Stimulated activated CD4-positive, alpha-beta T cell treated with anti-CD3 and anti-CD28 coated beads, Interleukin-15, amount 100 ng/mL, for 24 hours (primary cell): ENCODE measurements around the gene NALCN.
A peak's percentile ranks its signal among the peaks of the same experiment; 100 is the strongest.
"Not testable (repeated sequence)": the region's sequence is repeated elsewhere in the genome, so short reads cannot be mapped to it uniquely, and the experiment has no call there.

Experiments
- DNase-seq: peaks from one replicate; pipeline ENCODE4 v3.0.0-alpha.2; 2020

NALCN gene

DNA sequence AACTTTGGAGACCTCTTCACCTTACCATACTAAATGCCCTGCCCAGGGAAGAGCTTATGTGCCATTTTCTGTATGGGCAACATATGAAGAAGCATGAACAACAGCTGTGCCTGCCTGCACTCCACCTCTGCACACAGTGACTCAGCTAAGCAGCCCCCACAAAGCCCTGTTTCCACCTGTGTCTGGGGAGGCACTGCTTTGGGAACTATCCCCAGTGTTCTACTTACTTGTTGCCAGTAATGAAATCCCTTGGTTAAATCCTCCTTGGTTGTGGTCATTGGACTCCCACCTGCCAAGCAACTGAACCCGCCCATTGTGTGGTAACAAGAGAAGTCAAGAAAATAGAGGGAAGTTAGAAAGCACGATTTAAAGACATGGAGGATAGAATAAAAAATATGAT lies 84.6 kb downstream of the NALCN start:
- DNase-seq, result no peak

DNA sequence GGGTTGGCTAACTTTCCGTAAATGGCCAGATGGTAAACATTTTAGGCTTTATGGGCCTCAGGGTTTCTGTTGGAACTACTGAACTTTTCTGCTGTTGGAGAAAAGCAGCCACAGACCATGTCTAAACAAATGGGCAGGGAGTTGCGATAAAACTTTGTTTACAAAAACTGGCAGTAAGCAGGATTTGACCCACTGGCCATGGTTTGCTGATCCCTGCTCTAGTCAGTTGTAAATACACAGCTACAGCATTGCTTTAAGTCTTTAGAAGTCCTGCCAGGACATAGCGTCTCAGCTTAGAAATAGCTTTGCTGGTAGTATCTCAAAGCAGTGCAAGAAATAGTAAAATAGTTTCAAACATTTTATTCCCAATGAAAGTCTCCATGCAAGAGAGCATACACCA lies 88.4 kb downstream of the NALCN start:
- DNase-seq, result no peak

DNA sequence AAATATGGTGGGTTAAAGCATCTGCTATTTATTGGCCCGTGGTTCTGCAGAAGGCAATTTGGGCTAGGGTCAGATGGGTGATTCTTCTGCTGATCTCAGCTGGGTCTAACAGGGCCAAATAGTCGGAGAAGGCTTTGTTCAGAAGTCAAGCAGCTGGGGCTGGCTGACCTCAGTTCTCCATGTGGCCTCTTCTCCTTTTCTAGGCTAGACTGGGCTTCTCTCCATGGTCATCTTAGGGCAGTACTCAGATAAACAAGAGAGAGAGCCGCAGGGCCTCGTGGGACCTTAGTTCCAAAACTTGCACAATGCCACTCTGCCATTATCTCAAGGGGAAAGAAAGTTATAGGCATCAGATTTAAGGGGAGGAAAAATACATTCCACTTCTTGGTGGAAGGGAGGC lies 89.6 kb downstream of the NALCN start:
- no peak for DNase-seq

DNA sequence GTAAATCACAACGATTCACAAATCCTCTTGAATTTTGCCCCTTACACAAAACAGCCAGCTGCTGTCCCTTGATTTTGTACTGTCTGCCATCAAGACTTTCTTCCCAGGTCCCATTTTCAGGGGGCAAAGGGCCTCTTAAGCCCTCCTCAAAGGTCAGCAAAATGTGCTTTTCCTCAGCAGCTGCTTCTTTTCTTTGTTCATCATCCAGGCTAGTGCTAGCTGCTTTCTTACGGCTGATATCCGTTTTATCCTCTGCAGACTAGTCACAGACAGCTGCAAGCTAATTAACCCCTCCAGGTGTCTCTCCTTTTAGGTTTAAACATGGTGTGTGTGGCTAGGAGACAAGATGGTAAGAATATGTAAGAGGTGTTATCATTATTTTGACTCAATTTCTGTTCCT lies 90.9 kb downstream of the NALCN start:
- DNase-seq, result no peak

DNA sequence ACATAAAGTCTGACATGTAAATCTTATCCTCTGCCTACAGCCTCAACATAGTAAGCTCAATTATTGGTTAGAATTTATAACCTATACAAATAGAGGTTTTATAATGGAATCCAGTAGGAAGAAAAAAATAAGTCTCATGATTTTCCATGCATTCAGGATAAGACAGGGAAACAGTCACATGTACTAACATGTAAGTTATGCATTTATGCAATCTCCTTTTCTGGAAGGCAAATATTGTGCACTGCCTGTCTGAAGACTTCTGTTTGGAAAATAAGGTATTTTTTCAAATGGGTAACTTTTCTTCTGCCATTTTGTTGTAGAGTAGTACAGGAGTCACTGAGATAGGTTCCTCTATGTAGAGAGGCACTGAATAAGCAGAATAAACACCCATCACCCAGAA lies 92.7 kb downstream of the NALCN start:
- no peak for DNase-seq

DNA sequence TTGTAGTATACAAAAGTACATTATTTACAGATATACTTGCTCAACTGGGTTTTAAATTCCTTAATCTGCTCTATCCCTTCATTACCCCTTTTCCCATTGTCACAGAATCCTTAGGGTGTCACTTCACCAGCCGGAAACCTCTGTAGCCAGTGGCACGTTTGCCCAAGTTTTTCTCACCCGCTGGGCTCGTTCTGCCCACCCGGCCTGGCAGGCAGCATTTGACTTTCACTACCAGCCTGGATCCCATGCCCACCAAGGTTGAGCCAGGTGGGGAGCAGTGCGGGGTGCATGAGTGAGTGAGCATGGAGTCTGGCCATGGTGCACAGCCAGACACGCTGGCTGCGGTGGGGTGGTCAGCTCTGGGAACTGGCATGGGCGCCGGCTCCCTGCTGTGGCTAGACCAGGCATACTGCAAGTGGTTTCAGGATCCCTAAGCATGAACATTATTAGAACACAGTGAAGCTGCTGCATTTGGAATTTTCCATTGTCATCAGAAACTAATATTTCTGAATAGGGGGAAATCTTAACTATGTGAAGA lies 98.3 kb downstream of the NALCN start:
- DNase-seq, result no peak

DNA sequence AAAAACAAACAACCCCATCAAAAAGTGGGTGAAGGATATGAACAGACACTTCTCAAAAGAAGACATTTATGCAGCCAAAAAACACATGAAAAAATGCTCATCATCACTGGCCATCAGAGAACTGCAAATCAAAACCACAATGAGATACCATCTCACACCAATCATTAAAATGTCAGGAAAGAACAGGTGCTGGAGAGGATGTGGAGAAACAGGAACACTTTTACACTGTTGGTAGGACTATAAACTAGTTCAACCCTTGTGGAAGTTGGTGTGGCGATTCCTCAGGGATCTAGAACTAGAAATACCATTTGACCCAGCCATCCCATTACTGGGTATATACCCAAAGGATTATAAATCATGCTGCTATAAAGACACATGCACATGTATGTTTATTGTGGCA lies 102.8 kb downstream of the NALCN start:
- DNase-seq, result not testable (repeated sequence)

DNA sequence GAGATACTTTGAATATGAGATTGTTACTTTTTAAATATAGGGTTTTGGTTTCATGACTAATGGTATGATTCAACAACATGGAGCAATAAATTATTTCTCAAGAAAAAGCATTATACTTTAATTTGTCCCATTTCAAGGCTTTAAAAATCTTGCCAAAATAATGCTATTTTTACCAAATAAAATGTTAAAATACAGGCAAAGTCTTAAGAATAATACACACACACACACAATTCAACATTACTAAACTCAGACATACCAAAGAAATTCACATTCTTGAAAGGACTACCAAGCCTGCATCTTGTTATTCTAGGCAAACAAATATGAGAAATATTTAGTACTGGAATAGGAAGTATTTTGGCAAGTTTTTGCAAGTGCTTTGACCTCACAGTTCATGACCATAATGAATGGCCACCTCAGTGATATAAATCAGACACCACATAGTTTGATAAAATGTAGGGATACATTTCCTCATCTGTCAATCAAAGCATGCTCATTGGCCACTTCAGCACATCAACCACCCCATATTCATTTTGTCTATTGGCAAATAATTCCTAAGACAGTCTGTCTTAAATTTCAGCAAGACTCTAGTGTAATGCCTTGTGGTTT lies 107.2 kb downstream of the NALCN start:
- DNase-seq, result no peak

DNA sequence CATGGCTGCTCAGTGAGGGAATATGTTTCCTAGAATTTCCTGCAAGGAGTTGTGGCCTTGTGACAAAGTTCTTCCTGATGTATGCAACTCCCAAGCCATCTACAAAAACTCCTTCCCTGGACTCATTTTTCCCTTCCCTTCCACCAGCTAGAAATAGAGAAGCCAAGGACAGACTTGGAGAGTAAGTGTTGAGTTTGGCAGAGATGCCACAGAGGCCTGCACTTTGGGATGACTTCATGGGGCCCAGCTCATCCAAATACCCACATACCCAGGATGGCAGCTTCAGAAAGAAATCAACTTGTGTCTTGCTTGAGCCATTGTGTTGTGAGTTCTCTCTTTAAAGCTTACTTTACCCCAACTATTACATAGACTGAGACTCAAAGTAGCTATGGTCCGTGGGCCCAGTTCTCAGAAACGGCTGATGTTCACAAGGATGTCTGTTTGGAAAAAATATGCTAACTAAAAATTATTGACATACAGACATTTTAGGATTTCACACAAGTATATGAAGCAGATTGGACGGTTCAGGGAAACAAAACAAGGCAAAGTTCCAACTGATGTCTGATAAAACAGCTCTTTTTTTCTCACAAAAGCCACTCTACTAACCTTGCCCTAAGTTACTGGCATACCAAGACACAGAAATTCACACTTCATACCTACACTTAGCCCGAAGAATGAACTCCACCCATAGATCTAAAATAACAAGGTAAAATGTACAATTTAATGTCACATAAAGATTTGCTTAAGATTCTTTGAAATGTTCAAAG lies 107.9 kb downstream of the NALCN start:
- DNase-seq, result no peak

DNA sequence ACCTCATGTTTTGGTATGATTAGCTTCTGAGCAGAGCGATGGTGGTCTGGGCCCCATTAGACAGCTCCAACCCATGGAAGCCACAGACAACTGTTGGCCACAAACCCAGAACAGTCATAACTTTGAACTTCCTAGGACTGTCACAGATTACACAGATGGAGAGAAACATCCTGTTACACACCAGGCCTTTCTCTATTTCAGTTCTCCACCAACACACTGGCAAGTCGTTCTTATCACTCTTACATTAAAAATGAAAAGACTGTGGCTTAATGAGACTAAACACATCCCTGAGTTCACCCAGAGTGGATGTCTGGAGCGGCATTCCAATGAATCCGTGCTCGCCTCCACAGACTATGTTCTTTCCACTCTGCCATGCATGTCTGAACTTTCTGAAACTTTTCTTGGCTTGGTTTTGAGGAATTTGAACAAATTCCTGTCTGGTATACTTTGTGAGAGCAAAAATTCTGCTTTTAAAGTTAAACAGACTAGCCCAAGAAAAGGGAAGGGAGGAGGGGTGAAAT lies 109.1 kb downstream of the NALCN start:
- DNase-seq, result no peak

DNA sequence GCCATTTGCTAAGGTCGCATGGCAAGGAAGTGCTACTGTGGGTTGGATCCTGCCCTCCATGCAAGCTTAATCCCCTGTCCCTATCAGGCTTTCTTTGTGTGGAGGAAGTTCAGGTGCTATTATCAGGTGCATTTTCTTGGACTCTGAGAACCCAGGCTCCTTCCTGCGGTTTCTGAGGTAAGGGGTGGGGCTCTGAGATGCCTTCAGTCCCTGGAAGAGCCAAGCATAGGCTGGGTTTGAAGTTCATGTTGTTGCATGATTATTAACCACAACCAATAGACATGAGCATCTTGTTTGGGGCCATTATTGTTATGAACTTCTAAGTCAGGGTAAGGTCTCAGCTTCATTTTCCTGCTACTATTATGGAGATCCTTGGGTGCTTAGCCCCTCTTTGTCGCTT lies 109.5 kb downstream of the NALCN start:
- no peak for DNase-seq

DNA sequence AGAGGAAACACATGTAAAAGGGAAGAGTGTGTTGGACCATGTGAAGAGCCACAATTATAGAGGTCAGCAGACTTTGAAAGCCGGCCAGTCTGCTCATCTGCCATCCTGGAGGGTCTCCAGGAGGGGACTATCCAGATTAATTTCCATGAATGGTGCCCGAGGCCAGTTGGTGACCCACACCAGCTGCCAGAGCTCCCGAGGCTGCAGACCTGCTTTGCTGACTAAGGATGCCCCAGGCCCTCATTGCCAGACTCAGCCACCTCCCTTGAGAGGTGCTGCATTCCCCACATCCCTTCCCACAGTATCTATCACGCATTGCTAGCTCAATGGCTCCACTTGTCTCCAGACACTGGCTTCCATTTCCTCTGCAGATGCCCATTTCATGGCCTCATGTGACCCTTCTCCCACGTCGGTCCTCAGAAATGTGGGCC lies 110.3 kb downstream of the NALCN start:
- DNase-seq, result no peak

DNA sequence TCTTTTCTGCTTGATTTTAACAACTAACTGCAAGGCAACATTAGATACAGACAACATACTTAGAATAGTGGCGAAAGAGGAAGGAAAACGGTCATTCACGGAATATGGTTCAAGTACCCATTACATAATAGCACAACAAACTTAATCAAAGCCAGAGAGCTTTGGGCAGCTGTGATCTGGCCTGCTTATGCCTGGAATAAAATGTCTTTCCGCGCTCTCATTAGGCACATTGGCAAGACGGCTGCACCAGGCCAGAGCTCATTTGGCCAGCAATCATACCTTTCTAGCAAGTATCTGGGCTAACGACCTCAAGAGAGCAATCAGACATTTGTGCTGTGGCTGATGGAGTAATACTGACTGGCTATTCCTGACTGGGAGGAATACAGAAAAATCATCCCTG lies 112.8 kb downstream of the NALCN start:
- no peak for DNase-seq

DNA sequence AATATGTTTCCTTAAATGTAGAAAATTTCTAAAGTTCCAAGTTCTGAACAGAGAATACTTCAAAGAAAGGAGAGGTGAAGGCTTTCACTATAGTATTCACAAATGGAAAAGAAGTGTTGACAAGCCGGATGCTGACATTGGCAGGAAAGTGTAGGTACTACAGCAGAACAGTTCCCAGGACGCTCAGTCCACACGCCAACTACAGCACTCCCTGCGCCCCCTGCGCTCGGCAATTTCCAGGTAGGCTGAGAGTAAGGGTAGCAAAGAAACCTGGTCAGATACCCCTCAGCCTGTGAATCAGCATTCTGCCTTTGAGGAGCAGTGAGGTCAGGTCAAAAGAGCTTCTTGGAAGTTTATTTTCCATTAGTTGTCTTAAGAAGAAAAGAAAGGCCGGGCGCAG lies 115.3 kb downstream of the NALCN start:
- no peak for DNase-seq

DNA sequence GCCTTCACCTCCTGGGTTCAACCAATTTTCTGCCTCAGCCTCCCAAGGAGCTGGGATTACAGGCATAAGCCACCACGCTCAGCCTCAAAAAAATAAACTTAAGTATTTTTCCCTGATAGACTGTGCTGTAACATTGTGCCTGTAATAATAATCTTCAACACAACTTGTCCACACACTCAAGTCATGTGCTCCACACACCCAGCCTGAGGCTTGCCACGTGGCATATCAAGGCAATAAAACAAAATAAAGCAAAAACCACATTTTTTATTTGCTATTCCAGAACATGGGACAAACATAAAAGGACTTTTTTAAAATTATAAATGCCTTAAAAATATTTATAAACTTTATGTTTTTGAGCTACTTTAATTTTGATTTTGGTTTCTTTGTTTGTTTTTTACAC lies 115.8 kb downstream of the NALCN start:
- DNase-seq, result no peak

DNA sequence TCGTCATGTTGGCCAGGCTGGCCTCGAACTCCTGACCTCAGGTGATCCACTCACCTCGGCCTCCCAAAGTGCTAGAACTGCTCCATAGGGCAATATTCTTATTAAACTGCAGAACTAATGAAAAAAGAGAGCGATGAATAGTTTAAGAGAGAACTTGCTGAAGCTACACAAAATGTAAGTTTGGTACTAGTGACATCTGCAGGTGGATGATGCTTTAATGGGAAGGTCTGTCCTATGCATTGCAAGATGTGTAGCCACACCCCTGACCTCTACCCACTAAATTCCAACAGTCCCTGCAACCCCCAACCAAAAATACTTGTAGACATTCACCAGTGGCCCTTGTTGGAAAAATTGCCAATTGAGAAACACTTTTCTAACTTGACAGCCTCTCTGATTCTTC lies 117.8 kb downstream of the NALCN start:
- DNase-seq, result no peak

DNA sequence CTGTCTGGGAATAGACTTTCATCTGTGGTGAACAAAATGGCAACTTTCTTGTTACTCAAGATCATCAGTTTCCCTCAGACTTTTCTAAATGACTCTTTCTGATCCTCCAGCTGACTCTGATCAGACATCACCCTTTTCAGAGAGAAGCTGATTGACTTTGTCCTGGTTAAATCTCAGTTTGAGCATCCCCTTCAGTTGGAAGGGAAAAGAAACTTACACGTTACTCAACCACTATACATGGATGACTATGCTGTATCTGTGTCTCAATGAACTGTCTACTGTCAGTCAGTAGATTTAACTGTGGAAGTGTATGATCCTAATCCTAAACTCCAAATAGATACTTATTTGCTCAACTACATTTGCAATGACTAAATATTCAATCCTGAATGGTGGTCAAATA lies 118.5 kb downstream of the NALCN start:
- no peak for DNase-seq

DNA sequence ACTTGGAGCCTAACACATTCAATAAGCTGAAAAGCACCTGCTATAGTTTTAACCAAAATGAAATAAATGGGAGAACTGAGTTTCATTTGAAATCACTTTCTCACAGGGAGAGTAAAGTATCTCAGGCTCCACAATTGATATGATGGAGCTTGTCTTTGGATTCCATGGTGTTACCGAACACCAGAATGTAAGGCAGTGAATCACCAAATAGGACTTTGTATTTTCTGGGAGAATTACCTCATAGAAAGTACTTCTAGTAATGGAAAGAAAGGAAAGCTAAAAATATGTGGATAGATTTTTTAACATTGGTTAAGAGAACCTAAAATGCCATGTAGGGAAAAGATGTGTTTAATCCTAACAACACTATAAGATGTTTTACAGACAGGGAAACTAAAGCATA lies 123.6 kb downstream of the NALCN start:
- DNase-seq, result no peak

DNA sequence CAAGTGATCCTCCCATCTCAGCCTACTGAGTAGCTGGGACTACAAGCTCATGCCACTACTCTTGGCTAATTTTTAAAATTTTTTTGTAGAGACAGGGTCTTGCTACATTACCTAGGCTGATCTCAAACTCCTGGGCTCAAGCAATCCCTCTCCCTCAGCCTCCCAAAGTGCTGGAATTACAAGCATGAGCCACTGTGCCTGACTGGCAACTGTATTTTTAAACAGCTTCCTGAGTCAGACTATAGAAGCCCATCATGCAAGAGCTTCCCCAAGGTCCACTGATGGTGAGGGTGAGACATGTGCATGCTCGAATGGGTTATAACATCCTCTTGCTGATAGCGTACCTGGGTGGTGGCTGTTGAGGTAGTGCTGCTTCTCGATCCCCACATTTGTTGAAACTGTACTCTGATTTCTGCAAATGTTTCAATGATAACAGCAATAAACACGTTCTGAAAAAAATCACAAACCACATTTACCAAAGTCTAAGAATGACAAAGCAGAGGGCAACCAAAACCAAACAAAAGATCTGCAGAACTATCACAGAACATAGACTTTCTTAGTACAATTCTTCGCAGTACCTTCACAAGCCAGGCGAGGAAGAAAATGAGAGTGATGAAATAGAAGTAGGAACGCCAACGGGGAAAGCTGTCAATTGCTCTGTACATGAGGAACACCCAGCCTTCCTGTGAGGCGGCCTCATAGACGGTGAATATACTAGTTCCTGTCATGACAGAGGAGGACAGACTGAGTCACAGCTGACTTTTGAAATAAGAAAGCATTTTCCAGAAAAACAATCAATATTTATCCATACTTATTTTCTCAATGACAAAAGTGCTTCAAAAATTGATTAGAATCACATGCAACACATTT lies 124.4 kb downstream of the NALCN start:
- DNase-seq, result no peak

DNA sequence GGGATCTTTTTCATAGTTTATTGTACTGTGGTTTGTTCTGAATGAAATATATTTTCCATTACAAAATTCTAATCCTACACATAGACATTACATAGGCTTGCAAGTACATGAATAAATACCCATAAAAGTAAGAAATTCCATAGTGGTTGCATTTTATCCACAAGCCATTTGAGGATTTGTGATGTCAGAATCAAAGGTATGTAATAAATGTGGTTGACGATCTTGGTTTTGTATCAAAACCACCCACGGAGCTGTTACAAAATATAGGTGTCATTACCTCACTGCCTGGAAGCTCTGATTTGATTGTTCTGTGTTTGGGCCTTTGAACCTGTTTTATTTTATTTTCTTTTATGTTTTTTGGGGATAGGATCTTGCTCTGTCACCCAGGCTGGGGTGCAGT lies 125.1 kb downstream of the NALCN start:
- DNase-seq, result no peak

DNA sequence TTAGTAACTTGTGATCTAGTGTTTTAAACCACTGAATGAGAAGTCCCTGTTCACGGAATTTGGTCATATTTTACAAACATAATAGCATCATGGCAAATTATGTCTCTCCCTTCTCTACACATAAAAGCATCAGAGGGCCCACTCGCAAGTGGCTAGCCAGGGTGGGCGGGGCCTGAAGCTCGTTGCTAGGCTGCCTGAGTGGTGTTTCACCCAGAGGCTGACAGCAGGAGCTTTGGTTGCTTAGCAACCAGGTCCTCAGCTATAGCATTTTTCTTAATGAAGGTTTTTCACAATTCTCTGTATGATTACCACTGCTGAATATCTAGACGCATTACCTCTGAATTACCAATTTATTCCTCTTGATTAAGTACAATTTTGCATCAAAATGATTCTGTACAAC lies 126.5 kb downstream of the NALCN start:
- peak; percentile 9 for DNase-seq

DNA sequence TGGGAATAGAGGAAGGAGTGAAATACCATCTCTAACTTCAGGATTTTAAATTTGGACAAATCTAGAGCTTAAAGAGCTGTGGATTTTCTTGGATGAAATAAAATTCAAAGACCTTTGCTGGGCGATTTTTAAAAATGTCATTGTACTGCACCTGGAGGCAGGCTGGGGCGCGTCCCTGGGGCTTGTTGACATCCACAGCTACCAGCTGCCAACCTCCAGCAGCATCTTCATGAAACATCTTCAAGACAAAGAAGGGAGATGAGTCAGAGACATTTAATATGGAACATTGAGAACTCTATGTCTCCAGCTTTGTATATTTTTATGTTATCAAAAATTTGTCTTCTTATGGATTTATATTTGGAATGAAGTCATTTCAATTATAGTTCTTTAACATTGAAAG lies 132.5 kb downstream of the NALCN start:
- DNase-seq, result no peak

DNA sequence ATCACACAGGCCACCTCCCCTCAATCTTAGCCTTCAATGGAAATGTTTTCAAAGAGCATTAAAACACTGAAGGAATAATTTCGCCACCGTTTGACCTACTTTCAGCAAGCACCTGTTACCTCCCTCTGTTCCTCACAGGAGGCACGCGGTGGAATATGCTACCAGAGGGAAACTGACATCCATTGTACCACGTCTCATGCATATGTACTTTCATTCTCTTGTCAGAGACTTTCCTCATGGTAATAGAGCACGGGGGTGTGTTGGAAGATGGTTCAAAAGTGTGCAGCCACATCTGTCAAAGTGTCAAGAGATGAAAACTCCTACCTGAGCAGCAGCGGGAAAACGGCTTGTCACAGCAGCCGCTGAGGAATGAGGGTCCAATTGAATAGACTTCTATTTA lies 143.4 kb downstream of the NALCN start:
- DNase-seq, result no peak
